Posterior cingulate gyrus (tissue), 11 donors: ENCODE data around the gene OS9.
"Not testable (repeated sequence)": the region's sequence is repeated elsewhere in the genome, so short reads cannot be mapped to it uniquely, and the experiment has no call there.

ENCODE experiments used
- DNase-seq, 10 donors: peaks; one replicate each; pipeline versions ENCODE4 v3.0.0 to v3.0.0-alpha.2; 2020 to 2021; ENCODE audit warnings: mixed read lengths in 3 of 10
- intact Hi-C: fragments of 100-400 bp; cut with DNase I; formaldehyde crosslinking; loops from one replicate; pipeline ENCODE4 v1.15.1; 2023

The OS9 gene

DNA sequence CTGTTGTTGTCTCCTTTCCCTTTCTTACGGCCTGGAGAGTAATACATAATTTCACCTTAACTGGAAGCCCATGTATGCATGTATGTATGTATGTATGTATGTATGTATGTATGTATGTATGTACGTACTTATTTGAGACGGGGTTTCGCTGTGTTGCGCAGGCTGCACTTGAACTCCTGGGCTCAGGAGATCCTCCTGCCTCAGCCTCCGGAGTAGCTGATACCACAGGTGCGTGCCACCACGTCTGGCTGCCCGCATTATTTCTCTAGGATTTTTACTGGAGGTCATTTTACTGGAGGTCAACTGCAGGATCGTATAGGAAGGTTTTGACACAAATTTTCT is 644 bp upstream of the OS9 start:
- intact Hi-C loops: loop anchor here (2.0 to 5.0 kb wide), 2 partner anchors 60 to 111 kb away; partner anchors contain the start of gene B4GALNT1

DNA sequence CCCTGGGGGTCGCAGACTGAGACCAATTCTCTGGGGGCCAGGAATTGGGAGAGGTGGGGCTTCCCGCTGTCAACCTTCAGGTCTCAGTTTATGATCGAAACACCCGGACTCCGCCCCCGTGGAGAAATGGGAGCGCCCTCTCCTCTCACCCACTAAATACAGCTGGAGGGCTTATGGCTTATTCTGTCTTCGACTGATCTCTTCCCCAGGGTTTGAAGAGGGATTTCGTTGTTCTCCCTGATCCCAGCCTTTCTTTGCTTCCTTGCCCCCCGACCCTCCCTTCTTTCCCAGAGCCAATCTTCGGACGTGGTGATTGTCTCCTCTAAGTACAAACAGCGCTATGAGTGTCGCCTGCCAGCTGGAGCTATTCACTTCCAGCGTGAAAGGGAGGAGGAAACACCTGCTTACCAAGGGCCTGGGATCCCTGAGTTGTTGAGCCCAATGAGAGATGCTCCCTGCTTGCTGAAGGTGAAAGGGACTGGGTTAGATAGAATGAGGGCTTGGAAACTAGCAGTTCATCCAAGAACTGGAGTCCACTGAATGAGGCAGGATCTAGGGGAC is 607 bp downstream of the OS9 start:
- intact Hi-C loops: loop anchor here (5.0 kb wide), 1 partner anchor 112 kb away; no protein-coding TSS in a partner anchor
- peak in 4 of 10 donors; percentile 10 to 81 (median 45) for DNase-seq

More for the DNA sequence above, 644 bp upstream of the OS9 start:
- no peak for DNase-seq

- no peak for DNase-seq
- intact Hi-C loops: no loop called here
Observed at GRCh38 chr12:57695770-57696432, 2.0 kb downstream of the OS9 start.

DNA sequence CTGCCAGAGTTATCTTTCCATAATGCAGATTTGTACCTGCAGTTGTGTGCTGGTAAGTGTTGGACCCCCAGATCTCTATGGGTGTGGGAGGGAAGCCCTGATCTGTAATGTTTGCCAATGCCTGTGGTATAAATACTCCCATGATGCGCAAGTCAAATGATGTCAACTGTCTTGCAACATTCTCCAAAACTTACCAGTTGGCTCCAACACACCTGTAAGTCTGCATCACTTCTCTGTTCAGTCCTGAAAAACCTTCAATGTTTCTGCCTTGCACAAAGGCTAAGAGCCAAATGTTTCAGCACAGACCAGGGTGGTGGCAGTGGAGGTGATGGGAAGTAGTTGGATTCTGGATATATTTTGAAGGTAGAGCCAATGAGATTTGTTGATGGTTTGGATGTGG is 3.1 kb downstream of the OS9 start:
- intact Hi-C loops: no loop called here

GRCh38 chr12:57698414-57698813 is 4.5 kb downstream of the OS9 start:
- no peak for DNase-seq
- intact Hi-C loops: no loop called here

More for the DNA sequence above, 3.1 kb downstream of the OS9 start:
- no peak for DNase-seq

DNA sequence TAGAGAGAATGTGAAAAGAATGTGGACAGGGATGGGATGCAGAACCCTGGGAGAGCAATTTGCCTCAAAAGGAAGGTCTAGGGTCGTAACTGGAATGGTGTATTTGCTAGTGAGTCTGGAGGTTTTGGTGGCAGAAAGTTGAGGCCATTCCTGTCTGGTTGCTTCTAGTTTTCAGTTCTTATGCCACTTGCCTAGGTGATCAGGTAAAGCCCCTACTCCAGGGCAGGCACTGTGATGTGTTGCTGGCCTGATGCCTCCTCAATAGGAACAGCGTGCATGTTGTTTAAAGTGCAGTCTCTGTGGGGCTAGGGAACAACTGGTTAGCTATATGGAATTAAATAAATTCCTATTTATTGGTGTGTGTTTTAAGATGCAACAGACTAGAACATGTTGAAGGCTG is 6.4 kb downstream of the OS9 start:
- DNase-seq: no peak
- intact Hi-C loops: no loop called here

DNA sequence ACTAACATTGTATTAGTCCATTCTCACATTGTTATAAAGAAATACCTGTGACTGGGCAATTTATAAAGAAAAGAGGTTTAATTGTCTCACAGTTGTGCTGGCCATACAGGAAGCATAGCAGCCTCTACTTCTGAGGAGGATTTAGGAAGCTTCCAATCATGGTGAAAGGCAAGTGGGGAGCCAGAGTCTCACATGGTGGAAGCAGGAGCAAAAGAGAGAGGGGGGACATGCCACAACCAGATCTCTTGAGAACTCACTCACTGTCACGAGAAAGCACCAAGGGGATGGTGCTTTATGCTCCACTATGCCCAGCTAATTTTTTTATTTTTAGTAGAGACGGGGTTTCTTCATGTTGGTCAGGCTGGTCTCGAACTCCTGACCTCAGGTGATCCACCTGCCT is 13.3 kb downstream of the OS9 start:
- intact Hi-C loops: no loop called here
- no peak for DNase-seq

GRCh38 chr12:57708296-57708695 is 14.4 kb downstream of the OS9 start:
- no peak for DNase-seq
- intact Hi-C loops: no loop called here

DNA sequence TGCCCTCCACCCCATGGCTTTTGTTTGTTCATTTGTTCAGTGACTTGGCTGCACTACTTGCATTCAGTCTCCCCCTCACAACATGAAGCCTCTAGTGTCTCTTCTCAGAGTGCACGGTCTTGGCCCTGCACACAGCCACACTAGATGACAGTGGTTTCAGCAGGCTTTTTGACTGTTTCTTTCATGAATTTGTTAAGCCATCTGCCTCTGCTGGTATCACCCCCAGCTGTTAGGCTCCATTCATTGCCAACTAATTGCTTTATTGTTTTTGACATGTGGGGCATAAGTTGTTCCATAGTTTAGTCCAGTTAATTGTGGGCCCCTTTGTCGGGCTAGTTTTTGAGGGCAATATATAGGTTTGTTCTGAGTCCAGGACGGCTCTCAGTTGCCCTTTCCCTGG is 18.8 kb downstream of the OS9 start:
- DNase-seq: no peak
- intact Hi-C loops: no loop called here

- intact Hi-C loops: no loop called here
- no peak for DNase-seq
Observed at GRCh38 chr12:57713209-57713608, 19.3 kb downstream of the OS9 start.

DNA sequence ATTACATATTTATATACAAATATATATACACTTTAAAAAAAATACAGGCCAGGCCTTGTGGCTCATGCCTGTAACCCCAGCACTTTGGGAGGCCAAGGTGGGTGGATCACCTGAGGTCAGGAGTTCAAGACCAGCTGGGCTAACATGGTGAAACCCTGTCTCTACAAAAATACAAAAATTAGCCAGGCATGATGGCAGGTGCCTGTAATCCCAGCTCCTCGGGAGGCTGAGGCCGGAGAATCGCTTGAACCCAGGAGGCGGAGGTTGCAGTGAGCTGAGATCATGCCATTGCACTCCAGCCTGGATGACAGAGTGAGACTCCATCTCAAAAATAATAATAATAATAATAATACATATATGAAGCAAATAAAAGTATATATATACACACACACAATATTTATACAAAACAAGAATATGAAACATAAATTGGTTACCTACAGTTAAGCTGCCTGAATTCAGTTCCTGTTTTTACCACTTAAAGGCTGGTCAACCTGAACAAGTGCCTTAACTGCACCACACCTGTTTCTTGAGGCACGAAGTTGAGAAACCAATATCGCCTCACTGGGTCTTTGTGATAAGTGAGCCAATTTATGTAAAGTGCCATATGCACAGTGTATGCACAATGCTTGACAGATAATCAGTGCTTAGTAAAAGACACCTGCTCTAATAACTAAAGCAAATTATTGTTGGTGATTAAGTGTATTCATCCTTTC is 21.3 kb downstream of the OS9 start:
- DNase-seq, intact Hi-C loops: not testable (repeated sequence)

- intact Hi-C loops: no loop called here
Observed at GRCh38 chr12:57715786-57716185, 21.9 kb downstream of the OS9 start.

GRCh38 chr12:57716305-57716704 is 22.4 kb downstream of the OS9 start:
- peak in 1 of 10 donors; percentile 66 for DNase-seq
- intact Hi-C loops: no loop called here

More at GRCh38 chr12:57715786-57716185, 21.9 kb downstream of the OS9 start:
- no peak for DNase-seq

GRCh38 chr12:57717131-57717530 is 23.2 kb downstream of the OS9 start:
- no peak for DNase-seq
- intact Hi-C loops: no loop called here

- intact Hi-C loops: no loop called here
Observed at GRCh38 chr12:57717846-57718640, 24.1 kb downstream of the OS9 start.

GRCh38 chr12:57718641-57719528 is 25.0 kb downstream of the OS9 start:
- no peak for DNase-seq
- intact Hi-C loops: no loop called here

More at GRCh38 chr12:57717846-57718640, 24.1 kb downstream of the OS9 start:
- DNase-seq: no peak

- intact Hi-C loops: no loop called here
- no peak for DNase-seq
Observed at GRCh38 chr12:57719777-57720605, 26.1 kb downstream of the OS9 start.

DNA sequence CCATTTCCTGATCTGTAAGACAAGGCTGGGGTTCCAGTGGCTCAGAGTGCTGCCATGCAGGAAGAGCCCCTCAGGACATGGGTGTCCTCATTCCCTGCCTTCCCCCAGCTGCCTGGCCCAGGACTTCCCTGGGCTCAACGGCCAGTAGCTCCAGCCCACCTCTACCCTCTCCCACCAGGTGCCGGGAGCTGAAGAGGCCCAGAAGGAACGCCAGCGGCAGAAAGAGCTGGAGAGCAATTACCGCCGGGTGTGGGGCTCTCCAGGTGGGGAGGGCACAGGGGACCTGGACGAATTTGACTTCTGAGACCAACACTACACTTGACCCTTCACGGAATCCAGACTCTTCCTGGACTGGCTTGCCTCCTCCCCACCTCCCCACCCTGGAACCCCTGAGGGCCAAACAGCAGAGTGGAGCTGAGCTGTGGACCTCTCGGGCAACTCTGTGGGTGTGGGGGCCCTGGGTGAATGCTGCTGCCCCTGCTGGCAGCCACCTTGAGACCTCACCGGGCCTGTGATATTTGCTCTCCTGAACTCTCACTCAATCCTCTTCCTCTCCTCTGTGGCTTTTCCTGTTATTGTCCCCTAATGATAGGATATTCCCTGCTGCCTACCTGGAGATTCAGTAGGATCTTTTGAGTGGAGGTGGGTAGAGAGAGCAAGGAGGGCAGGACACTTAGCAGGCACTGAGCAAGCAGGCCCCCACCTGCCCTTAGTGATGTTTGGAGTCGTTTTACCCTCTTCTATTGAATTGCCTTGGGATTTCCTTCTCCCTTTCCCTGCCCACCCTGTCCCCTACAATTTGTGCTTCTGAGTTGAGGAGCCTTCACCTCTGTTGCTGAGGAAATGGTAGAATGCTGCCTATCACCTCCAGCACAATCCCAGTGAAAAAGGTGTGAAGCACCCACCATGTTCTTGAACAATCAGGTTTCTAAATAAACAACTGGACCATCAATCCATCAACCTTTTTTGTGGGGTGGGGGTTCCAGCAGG is 27.0 kb downstream of the OS9 start:
- intact Hi-C loops: no loop called here
- DNase-seq: peak in 1 of 10 donors; percentile 63
